HG03135 (cell line): ENCODE measurements around the gene R3HDM1.

Source experiments
- ATAC-seq: cut with Tn5 transposase; IDR thresholded peaks from one replicate; pipeline ENCODE4 v1.9.1; 2021; ENCODE audit warnings: mild to moderate bottlenecking, moderate library complexity; ENCODE audit not compliant: unreplicated experiment

Gene R3HDM1

DNA sequence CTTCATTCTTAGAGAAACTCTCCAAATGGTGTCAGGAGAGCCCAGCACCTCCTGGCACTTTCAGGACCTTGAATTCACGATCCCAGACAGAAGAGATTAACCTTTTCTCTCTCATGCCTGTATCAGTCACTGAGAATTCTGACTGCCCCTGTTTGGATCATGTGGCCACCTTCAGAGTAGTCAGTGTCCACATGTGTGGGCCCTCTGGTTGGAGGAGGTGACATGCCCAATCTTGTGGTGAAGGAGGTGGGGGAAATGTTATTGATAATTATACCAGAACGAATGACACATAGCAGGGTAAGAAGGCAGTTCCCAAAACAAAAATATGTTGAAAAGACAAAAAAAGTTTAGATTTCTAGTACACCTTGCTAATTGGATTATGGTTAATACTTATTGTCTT is 242.0 kb downstream of the R3HDM1 start:
- no peak for ATAC-seq

DNA sequence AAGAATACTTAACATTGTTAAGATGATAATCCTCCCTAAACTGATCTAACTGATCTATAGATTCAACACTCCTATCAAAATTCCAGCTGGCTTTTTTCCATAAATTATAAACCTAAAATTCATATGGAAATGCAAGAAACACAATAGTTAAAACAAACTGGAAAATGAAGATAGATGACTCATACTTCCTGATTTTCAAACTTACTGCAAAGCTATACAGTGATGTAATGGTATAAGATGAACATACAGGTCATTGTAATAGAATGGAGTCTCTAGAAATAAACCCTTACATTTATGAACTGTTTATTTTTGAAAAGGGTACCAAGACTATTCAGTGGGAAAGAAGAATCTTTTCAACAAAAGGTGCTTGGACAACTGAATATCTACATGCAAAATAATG is 242.6 kb downstream of the R3HDM1 start:
- ATAC-seq = no peak
